ENCODE data around the gene ELMO3.

The ELMO3 gene

GRCh38 chr16:67200491-67200890, 1.6 kb downstream of the ELMO3 start:
- no peak for DNase-seq

DNA sequence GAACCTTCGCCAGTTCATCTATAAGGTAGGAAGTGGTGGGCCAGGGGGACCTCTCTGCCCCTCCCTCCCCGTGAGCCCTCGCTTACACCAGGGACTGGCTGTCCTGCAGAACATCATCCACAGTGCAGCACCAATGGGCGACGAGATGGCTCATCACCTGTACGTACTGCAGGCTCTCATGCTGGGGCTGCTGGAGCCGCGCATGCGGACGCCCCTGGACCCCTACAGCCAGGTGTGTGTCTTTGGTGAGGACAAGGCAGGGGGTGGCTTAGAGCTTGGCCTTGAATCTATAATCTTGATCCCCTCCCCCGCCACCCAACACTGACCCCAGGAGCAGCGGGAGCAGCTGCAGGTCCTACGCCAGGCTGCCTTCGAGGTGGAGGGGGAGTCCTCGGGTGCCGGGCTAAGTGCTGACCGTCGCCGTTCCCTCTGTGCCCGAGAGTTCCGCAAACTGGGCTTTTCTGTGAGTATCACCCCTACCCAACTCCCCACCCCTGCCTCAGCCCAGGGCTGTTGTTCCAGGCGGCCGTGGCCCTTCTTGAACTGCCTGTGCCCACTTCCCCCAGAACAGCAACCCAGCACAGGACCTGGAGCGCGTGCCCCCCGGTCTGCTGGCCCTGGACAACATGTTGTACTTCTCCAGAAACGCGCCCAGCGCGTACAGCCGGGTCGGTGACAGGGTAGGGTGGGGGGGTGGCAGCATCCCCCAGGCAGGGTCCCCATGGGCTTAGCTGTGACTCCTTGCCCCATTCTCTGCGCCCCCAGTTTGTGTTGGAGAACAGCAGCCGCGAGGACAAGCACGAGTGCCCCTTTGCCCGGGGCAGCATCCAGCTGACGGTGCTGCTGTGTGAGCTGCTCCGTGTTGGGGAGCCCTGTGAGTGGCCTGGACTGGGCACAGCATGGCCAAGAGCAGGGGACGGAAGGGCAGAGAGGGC, 2.7 kb downstream of the ELMO3 start:
- no peak for DNase-seq

DNA sequence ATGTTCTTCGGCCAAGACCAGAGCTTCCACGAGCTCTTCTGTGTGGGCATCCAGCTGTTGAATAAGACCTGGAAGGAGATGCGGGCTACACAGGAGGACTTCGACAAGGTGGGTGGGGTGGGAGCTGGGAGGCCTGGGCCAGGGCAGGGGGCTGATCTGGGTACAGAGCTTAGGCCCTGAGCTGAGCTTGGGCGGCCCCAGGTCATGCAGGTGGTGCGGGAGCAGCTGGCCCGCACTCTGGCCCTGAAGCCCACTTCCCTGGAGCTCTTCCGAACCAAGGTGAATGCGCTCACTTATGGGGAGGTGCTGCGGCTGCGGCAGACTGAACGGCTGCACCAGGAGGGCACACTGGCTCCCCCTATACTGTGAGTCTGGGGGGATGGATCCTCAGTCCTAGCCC, 3.5 kb downstream of the ELMO3 start:
- no peak for DNase-seq

GRCh38 chr16:67202956-67203493, 4.1 kb downstream of the ELMO3 start:
- DNase-seq = no peak

DNA sequence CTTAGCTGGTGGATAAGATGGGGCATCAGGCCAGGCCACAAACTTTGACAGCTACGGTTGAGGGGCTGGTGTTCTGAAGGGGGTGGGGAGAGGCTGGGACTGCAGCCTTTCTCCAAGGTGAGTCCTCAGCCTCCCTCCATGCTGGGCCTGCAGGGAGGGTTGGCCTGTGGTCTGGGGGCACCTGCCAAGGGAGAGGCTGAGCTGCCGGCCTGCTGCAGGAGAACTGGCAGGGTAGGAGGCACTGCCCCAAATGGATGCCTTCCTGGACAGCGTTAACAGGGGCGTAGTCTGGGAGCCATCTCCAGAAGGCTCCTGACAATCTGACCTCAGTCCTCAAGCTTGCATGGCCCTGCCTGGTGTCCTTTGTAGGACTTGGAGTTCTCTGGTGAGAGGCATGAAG, 5.1 kb downstream of the ELMO3 start:
- DNase-seq = no peak

GRCh38 chr16:67206129-67206837, 7.4 kb downstream of the ELMO3 start:
- DNase-seq = no peak

- no peak for DNase-seq
Measured at GRCh38 chr16:67206838-67207248, 7.9 kb downstream of the ELMO3 start.

DNA sequence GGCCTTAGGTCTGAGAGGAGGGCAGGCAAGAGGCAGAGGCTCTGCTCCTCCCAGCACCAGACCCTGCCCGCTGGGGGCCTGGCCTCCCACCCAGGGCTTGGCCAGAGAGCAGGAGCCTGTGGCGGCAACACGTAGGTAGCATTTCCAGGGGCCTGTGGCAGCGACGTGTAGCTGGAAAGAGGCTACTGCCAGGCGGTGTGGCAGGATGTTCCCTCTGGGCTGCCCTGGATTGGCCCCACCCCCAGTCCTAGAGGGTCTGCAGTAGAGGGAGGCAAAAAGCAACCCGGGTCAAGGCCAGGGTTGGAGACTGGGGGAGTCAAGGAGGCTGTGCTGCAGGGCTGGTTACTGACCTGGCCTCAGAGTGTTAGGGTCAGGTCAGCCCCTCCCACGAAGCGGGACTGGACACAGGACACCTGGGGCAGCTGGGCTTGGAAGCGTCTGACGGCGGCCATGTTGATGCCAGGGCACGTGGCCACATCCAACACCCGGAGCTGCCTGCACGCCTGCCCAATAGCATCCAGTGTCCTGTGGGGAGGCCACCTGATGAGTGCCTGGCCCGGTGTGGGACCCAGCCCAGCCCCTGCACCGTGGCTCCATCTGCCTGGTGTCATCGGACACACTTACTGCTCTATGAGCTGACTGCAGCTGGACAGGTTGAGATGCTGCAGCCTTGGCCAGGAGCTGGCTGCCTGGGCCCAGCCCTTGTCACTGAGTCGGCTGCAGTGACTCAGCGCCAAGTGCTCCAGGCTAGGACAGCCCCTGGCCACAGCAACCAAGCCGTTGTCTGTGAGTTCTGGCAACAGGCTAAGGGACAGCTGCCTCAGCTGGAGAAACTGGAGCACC, 8.5 kb downstream of the ELMO3 start:
- DNase-seq = no peak

DNA sequence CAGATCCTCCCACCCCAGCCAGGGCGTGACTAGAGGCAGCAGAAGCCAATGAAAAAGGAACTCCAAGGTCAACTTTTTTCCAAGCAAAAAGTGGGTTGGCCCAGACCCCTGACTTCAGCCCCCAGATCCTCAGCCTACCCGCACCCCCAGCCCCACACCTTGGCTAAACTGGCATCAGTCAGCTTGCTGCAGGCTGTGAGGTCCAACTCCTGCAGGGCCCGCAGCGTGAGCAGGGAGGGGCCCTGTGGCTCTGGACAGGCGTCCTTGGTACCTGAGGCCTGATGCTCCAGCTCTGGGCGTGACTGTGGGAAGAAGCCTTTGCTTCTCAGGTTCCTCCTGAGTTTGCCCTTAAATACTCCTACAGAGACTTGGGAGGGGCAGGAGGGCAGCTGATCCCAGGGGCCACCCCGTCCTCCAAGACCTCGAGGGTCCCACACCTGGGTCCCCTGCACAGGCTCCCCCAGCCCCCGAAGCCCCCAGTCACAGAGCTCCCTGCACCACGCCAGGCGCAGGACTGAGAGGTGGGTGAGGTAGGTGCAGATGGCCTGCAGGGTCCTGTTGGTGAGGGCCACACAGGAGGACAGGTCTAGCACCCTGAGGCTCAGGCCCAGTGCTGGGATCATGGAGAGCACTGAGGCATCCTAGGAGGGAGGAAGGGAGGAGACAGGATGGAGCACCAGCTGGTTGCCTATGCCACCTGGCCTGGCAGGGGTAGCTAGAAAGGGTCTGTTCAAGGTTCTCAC, 9.4 kb downstream of the ELMO3 start:
- no peak for DNase-seq

DNA sequence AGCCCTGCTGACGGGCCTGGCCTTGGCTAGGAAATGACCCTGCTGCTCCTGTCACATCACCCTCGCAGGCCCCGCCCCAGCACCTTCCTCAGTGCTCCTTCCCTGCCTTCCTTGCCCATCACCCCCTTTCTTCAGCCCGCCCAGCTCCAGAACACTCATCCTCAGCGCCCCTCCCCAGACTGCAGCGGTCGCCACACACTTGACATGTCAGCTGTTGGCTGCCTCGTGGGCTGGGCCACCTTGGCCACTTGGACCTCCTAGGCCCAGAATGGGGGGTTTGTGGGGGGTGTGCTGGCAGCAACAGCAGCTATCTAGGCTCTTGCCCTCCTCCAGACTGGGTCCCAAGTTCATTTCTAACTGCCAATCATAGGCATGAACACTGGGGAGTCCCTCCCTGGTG, 10.6 kb downstream of the ELMO3 start:
- no peak for DNase-seq

GRCh38 chr16:67210069-67210937, 11.4 kb downstream of the ELMO3 start:
- DNase-seq = no peak

DNA sequence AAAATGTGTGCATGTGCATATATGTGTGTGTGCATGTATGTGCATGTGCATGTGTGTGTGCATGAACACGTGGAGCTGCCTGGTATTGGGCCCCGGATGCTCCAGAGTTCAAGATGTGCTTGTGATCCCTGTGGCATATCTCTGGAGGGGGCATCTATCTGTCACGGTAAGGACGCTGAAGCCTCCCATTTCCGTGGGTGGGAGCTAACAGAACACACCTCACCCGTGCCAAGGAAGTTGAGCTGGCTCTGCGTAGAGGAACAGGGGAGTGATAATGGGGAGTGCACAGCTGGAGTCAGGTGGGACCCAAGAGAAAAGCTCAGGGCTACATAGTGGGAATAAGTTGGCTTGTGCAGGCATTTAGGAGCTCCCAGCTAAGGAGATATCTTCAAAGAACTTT, 12.7 kb downstream of the ELMO3 start:
- DNase-seq = no peak

GRCh38 chr16:67212766-67213165, 13.8 kb downstream of the ELMO3 start:
- no peak for DNase-seq

- no peak for DNase-seq
Measured at GRCh38 chr16:67213197-67214019, 14.5 kb downstream of the ELMO3 start.

- DNase-seq = no peak
Measured at GRCh38 chr16:67215706-67216105, 16.8 kb downstream of the ELMO3 start.

- no peak for DNase-seq
Measured at GRCh38 chr16:67216612-67217490, 17.9 kb downstream of the ELMO3 start.

DNA sequence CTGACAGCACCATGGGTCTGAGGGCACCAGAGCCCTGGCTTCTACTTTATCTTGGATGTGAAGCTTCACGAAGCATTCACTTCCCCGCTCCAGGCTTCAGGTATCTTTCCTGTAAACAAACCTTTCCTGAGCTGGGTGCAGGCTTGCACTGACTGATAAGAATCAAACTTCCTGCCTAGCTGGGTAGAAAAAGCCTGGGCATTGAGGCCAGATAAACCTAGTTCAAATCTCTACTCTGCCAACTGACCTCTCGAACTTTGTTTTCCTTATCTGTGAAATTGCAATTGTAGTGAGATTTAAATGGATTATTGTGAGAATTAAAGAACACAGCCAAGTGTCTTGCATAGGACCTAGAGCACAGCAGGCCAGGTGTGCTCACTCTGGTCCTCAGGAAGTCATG, 25.1 kb downstream of the ELMO3 start:
- no peak for DNase-seq

- no peak for DNase-seq
Measured at GRCh38 chr16:67226295-67226803, 27.4 kb downstream of the ELMO3 start.

All from fibroblast of skin of right quadriceps (primary cell).